ENCODE results near the gene CAPZA2.

CAPZA2 gene

GRCh38 chr7:116950889-116951351 lies 88.5 kb downstream of the CAPZA2 start:
- Histone ChIP-seq H3K27ac (ENCODE audit: poor library complexity, severe bottlenecking) (no peak overlapping the region), H3K4me1 (ENCODE audit: insufficient read depth, poor library complexity, severe bottlenecking) (peaks cover 18% of the 10 kb centered on the region), H3K9me3 (ENCODE audit: severe bottlenecking) (no peaks in the 10 kb centered on the region), H3K27me3 (ENCODE audit: insufficient read depth, poor library complexity, severe bottlenecking) (no peaks in the 10 kb centered on the region), H3K4me3 (ENCODE audit: severe bottlenecking) (no peak overlapping the region), H3K36me3 (ENCODE audit: low read depth) (no peaks in the 10 kb centered on the region)
- ATAC-seq (ENCODE audit: low read depth) (no peak), DNase-seq (ENCODE audit: low spot score) (no peak)
- no peak for TF ChIP-seq CTCF (IDR thresholded peaks at IDR 0.05; ENCODE audit: poor library complexity, severe bottlenecking)

GRCh38 chr7:116951366-116952292 lies 89.2 kb downstream of the CAPZA2 start:
- no peak overlapping the region for H3K27ac ChIP-seq (ENCODE audit: poor library complexity, severe bottlenecking)
- no peak overlapping the region for H3K4me3 ChIP-seq (ENCODE audit: severe bottlenecking)

GRCh38 chr7:116952635-116953371 lies 90.4 kb downstream of the CAPZA2 start:
- no peak for DNase-seq (ENCODE audit: low spot score)

More at GRCh38 chr7:116951366-116952292, 89.2 kb downstream of the CAPZA2 start:
- no peaks in the 10 kb centered on the region for H3K9me3 ChIP-seq (ENCODE audit: severe bottlenecking)
- DNase-seq (ENCODE audit: low spot score) = no peak
- H3K27me3 ChIP-seq (ENCODE audit: insufficient read depth, poor library complexity, severe bottlenecking) = no peaks in the 10 kb centered on the region
- no peaks in the 10 kb centered on the region for H3K36me3 ChIP-seq (ENCODE audit: low read depth)
- no peak for ATAC-seq (ENCODE audit: low read depth)
- H3K4me1 ChIP-seq (ENCODE audit: insufficient read depth, poor library complexity, severe bottlenecking) = peaks cover 18% of the 10 kb centered on the region
- TF ChIP-seq CTCF (IDR thresholded peaks at IDR 0.05; ENCODE audit: poor library complexity, severe bottlenecking) = no peak

GRCh38 chr7:116953372-116953905 lies 91.1 kb downstream of the CAPZA2 start, which contains the start of gene ST7:
Gene ST7, plus strand, starts transcription at chr7:116953501. Its CDS starts 40 bp downstream, at chr7:116953541.
- peak within 1 kb of the TSS; percentile 94 for H3K4me3 ChIP-seq (ENCODE audit: severe bottlenecking)
- peak; percentile 74 for DNase-seq (ENCODE audit: low spot score)

More at GRCh38 chr7:116952635-116953371, 90.4 kb downstream of the CAPZA2 start:
- H3K27ac ChIP-seq (ENCODE audit: poor library complexity, severe bottlenecking) = peak overlapping the region; percentile 79
- peak; percentile 13; the same call in 1 of the 3 replicates for ATAC-seq (ENCODE audit: low read depth)
- H3K36me3 ChIP-seq (ENCODE audit: low read depth) = no peaks in the 10 kb centered on the region
- peak overlapping the region; percentile 94 for H3K4me3 ChIP-seq (ENCODE audit: severe bottlenecking)
- TF ChIP-seq CTCF (IDR thresholded peaks at IDR 0.05; ENCODE audit: poor library complexity, severe bottlenecking) = no peak
- H3K4me1 ChIP-seq (ENCODE audit: insufficient read depth, poor library complexity, severe bottlenecking) = peaks cover 18% of the 10 kb centered on the region
- H3K27me3 ChIP-seq (ENCODE audit: insufficient read depth, poor library complexity, severe bottlenecking) = no peaks in the 10 kb centered on the region
- H3K9me3 ChIP-seq (ENCODE audit: severe bottlenecking) = no peaks in the 10 kb centered on the region

More at GRCh38 chr7:116953372-116953905, 91.1 kb downstream of the CAPZA2 start, which contains the start of gene ST7:
- Histone ChIP-seq H3K9me3 (ENCODE audit: severe bottlenecking) (no peaks in the 10 kb centered on the region), H3K36me3 (ENCODE audit: low read depth) (no peaks in the 10 kb centered on the region), H3K27me3 (ENCODE audit: insufficient read depth, poor library complexity, severe bottlenecking) (no peaks in the 10 kb centered on the region), H3K4me1 (ENCODE audit: insufficient read depth, poor library complexity, severe bottlenecking) (peaks cover 18% of the 10 kb centered on the region), H3K27ac (ENCODE audit: poor library complexity, severe bottlenecking) (peak within 1 kb of the TSS; percentile 79)
- peak; percentile 65 for ATAC-seq (ENCODE audit: low read depth)
- no peak for TF ChIP-seq CTCF (IDR thresholded peaks at IDR 0.05; ENCODE audit: poor library complexity, severe bottlenecking)

Measured in RWPE2 (cell line).